HL-60/S4 treated with retinoic acid at 250 ng/mL for 4 days and 3 days (cell line): ENCODE results near the gene PACS2.
"Not testable (repeated sequence)": the region's sequence is repeated elsewhere in the genome, so short reads cannot be mapped to it uniquely, and the experiment has no call there.

ENCODE experiments used
- in situ Hi-C: fragments of 300-500 bp; cut with MboI; formaldehyde crosslinking; loops from 2 replicates; pipeline ENCODE4 v1.7.0; 2022; ENCODE audit warnings: low sequenced_read_pairs

PACS2 gene

DNA sequence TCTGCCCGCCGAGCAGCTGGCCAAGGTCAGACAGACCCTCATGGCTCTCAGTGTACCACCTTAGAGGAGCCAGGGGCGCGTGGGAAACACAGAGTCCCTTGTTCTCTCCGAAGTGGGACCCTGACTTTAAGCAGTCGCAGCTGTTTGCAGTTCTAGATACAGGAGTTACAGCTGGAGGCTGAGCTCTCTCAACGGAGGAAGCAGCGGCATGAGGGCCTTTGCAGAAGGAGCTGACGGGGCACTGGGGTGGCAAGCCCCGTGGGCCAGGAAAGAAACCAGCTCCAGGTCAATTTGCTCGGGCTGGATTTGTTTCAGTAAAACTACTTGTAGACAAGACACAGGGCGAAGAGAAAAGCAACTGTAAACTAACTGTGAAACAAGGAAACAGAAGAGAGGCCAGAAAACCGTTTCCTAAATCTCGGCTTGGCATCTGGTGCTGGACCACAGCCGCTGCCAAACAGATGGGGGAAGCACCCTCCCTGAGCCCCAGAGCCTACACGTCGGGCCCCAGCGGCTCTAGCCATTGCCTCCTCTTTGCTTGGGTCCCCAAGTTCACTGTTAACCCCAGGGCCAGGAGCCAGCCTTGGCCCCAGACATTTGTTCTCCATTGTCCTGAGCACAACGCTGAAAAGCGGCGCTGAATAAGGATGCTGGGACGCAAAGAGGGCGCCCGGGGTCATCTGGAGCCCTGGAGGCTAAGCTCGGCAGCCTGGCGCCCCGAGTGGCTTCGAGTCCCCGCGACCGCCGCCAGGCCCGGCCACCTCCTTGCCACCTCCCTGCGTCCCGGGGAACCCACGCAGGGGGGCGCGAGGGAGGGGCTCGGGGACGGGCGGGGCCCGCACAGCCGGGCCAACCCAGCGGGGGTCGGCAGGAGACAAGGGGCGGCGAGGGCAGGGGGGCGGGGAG is 914 bp upstream of the PACS2 start:
- in situ Hi-C loops = no loop called here

DNA sequence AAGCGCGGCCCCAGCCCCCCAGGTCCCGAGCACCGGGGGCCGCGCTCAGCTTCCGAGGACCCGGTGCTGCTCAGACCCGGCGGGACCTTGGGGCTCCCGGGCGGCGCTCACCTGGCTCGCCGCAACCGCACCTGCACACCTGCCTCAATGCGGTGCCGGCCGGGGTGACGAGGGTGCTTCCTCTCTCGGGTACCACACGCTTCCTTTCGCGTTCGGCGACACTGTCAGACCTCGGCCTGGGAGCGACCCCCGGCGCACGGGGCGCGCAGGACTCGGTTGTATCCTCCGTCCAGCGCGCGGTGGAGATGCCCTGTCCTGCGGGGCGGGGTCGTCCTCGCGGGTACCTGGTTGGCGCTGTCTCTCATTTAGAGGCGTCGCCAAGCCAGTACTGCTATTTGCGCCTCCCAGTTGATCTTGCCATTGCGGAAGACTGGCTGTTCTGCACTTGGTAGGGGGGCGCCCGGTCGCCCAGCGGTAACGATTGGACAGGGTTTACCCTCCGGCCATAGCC is 718 bp downstream of the PACS2 start:
- in situ Hi-C loops = no loop called here

DNA sequence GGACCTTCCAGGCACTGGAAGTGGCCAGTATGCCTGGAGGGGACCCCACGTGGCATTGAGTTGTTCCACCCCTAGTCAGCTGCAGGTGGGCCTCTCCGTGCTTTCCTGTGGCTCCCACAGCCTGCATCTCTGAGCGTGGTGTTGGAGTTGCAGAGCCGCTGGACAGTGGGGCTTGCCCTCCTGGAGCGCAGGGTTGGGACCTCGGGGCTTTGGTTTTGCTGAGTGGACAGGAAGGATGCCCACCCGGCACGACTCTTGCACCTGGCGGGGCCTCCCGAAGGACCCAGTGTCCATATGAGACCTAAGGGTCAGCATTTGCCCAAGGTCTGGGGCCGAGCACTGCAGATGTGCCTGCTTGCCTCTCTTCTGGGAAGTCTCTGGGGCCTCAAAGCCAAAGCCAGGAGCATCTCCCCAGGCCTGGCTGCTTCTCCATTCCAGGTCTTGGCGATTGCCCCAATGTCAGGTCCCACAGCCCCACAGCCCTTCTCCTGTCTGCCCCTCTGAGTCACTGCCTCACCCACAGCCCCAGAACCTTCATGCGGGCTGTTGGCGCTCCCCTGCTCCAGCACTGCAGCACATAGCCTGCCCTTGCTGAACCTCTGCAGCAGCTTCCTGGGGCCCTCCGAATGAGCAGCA is 1.5 kb downstream of the PACS2 start:
- in situ Hi-C loops = no loop called here

DNA sequence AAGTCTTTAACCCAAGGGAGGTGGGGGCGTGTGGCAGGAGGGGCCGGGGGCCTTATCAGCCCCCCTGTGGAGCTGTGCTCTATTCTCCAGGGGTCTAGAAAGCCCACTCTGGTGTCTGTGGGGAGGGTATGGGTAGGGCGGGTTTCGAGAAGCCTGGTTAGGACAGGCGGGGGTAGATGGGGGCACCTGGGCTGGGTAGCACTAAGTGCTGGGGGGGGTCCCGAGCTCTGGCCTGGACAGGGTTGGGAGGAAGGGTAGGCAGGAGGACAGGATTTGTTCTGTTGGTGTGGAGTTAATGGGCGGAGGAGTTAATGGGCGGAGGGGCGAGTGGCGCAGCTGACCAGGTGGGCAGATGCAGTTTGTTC is 2.0 kb downstream of the PACS2 start:
- in situ Hi-C loops = no loop called here

DNA sequence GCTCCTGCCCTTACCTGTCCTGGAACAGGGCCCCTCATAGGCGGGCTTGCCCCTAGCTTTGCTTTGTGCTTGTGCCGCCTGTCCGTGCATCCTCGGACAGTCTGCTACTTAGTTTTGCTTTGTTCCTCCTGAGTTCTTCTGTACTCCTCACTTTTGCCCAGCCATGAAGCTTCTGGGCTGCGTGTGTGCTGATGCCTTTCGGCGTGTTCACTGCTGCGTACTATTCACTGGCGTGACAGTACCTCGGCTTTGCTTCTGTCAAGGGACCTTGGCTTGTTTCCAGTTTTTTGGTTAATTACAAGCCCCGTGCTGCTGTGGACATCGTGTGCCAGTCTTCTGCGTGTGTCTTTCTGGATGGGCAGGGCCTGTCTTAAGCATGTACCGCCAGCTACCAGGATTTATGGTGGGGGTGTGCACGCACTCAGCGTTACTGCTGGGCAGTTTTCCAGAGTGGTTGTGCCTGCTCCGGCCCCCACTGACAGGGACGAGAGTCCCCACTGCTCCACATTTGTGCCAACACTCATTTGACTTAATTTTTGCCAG is 2.5 kb downstream of the PACS2 start:
- in situ Hi-C loops = no loop called here

DNA sequence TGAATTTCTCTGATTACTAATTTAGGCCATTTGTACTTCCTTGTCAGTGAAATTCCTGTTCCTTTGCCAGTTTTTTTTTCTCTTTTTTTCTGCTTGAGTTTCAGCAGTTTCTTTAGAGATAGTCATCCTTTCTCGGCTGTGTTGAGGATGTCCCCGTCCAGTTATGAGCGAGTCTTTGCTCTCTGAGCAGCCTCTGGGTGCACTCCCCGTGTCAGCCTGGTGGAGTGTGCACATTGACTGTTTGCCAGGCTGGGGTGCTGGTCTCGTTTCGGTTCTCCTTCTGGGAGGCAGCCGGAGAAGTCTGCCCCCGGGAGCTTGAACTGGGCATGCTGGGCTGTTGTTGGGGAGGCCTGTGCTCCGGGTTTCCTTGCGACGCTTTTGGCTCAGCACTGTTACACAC is 3.0 kb downstream of the PACS2 start:
- in situ Hi-C loops = no loop called here

DNA sequence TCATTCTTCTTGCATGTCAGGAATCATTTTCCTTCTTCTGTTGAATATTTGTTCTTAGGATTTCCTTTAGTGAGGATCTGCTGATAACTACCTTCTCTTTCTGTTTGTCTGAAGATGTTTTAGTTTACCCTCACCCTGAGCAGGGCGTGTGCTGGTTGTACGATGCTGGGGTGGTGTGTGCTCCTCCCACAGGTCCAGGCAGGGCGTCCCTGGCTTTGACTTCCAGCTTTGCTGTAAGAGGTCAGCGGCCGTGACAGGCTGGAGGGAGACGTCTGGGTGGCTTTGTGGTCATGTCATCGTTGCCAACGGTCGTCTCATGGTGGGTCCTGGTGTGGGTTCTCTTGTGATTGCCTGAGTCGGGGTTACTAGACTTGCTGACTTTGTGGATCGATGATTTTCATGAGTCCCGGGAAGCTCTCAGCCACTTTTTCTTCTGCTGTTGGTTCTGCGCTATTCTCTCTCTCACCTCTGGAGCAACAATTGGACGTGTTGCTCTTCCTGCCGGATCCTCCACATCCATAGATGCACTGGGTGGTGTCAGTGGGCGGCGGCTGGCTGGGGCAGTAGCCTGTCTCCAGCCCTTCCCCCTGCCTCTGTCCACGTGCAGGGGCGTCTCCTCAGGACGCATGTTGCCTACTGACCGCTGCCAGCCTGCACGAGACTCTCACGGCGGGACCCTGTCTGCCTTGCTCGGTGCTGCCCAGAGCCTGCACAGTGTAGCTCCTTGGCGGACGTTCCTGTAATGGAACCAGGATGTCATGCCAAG is 8.4 kb downstream of the PACS2 start:
- in situ Hi-C loops = no loop called here

DNA sequence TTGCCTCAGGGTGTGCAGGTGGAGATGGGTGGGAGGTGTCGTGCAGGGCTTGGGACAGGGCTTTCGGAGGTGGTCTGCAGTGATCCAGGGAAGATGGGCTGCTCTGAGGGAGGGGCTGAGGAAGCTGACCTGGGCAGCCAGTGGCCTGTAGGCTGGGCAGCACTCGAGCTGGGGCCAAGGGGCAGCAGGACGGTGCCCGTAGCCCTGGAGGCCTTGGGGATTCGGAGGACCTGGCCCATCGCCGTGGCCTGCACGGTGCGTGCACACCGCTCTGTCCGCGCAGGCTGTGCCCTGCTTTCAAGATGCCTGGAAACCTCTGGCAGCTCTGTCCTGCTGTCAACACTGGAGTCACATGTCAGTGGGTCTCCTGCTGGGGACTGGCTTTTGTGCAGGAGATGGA is 9.1 kb downstream of the PACS2 start:
- in situ Hi-C loops = no loop called here

DNA sequence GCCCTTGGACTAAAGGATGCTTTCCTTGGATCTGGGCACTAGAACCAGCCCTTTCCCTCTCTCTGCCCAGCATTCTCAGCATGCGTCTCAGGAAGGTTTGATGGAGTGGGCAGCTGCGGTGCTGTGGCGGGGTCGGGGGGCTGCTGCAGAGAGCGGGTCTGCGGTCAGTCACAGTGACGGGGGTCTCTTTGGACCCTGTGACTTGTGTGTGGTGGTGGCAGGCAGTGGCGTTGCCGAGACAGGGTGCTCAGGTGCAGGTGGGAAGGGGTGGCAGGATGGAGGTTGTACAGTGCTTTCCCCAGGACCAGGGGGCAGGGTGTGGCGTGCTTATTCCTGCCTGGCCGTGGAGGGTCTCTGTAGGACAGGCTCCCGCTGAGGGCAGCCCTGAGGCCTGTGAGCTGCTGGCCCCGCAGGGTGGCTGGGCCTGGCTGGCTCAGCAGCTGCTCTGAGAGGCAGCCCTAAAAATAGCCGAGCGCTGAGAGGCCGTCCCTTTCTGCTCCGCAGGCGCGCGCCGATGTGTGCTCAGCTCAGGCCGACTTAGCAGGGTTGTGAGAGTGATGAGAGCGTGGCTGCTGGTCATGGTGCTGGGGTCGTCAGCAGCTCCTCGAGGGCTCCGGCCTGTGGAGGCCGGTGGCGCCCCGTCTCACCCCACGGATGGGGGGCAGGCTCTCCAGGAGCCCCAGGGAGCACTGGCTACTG is 9.7 kb downstream of the PACS2 start:
- in situ Hi-C loops = no loop called here

DNA sequence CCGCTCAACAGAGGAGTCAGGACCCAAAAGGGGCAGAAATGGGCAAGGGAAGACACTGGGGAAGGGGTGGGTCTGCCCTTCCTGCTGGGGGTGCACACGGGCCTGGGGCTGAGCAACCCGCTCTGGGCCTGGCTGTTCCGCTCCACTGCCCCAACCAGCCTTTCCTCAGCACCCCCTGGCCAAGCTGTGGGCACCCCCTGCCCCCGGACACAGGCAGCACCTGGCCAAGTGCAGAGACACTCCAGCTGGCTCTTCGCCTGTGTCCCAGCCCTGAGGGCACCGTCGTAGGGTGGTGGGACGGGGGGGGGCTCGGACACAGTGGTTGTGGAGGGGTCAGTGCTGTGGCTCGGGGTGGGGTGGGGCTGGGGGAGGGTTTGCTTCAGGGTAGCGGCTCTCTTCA is 10.3 kb downstream of the PACS2 start:
- in situ Hi-C loops = no loop called here

DNA sequence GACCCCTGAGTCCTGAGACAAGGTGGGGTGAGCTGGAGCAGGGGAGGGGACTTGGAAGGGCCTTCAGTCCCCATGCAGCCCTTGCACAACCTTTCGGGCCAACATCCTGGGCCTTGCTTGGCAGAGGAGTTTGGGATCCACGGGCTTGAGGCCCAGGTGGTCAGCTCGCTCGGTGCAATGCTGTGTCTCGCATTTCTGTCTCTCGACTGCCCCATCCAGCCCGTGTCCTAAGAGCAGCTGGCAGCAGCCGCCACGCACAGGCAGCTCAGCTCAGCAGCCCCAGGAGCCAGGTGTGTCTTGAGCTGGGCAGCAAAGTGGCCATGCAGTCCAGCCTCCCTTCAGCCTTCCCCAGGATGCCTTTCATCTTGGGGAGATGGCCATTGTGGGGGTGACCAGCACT is 10.8 kb downstream of the PACS2 start:
- in situ Hi-C loops = no loop called here

DNA sequence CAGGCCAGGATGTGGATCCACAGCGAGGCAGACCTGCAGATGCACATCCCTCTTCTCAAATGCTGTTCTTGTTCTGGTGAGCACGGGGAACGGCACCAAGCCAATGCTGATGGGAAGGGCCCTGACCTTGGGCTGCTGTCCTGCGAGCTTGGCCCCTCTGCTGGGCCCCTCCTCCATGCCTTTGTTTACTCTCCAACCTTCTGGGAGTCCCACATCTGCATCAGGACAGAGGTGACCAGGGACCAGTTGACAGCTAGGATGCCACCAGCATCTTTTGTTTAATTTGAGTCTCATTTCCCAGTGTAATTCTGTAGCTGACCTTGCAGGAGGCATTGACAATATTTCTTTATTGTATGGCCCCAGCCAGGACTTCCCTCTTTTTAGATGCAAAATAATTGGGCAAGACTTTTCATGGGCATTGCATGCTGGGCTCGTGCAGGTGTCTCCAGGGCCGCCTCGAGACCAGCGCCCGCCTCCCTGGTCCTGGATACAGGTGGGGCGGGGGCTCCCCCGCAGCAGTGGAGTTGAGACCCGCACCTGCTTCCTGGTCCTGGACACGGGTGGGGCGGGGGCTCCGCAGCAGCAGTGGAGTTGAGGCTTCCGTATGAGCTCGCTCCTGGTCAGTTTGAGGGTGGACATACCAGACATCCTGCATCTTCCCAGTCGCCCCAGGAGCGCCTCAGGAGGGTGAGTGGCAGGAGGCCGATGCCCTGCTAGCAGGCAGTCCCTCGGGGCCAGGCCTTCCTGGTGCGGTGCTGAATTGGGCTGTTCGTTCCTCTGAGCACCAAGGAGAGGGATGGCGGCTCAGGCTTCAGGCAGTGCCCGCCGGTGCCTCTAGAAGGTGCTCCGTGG is 11.4 kb downstream of the PACS2 start:
- in situ Hi-C loops = no loop called here

DNA sequence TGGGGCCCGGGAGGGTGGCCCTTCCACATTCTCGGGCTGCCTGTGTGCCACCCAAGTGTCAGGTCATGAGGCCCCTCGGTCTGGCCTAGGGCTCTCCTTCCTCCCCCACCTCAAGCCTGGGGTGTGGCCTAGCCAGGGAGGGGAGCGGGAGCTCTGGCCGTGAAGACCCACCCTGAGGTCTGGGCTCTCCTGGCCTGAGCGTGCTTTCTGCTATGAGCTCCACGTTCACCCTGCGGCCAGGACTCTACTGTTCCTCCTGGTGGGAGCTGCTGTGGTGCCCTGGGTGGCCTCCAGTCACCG is 12.0 kb downstream of the PACS2 start:
- in situ Hi-C loops = no loop called here

DNA sequence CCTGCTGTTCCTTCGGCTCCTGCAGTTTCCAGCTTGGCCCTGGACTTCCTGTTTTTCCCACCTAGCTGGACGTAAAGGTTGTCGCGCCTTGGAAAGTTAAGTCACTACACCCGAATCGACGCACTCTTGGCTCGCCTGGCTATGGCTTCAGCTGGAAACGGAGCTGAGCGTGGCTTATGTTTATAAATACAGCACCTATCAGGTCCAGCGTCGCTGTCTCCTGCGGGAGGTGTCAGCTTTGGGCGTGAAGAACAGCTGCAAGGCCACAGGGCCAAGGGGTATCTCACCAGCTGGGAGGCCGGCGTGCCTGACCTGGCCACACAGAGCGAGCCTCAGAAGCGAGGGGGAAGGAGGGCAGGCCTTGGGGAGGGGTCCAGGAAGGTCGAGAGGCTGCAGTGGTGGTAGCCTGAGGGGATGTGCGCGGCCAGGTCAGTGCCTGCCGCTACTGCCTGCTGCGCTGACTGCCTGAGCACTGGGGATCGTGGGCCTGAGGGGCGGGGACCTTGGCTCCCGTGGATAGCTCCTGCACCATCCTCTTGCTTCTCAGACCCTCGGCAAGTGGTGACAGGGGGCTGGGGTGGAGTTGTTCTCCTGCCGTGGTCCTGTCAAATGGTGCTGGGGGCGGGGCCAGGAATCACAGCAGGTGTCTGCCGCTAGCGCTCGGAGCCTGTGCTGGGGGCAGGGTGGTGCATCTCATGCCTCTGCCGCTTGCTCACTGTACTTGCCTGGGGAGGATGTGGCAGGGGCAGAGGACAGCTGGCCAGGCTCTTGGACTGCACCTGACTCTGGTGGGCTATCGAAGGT is 12.5 kb downstream of the PACS2 start:
- in situ Hi-C loops = no loop called here

DNA sequence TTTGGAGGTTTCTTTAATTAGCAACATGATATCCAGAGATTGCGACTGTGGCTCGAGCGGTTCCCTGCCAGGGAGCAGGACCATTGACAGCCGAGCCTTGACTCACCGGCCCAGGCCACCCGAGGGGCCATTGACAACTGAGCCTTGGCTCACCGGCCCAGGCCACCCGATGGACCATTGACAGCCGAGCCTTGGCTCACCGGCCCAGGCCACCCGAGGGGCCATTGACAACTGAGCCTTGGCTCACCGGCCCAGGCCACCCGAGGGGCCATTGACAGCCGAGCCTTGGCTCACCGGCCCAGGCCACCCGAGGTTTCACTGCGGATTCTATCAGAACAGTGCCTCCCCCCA is 13.1 kb downstream of the PACS2 start:
- in situ Hi-C loops = not testable (repeated sequence)

DNA sequence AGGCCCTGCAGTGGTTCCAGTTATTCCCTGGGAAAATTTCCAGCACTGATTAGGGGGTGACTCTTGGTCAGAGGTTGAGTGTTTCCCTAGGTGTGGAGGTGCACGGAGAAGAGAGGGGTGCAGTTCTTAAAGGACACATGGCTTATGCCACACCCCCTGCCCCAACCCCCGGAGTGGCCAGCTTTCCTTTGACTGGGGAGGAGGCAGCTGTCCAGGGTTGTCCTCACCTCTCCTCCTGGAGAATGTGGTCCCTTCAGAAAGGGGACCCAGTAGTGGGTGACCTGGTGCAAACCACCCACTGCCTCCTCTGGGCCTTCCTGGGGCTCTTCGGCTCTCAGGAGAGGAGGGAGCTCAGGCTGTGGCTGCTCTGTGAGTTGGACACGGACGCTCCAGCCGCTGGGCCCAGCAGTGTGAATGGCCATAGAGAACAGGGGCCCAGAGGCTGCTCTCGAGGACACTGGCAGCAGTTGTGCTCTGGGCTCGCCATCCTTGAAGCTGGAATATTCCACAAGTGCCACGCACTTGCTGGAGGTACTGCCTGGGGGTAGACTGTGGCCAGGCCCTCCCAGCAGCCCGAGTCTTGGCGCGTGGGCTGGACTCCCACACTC is 13.6 kb downstream of the PACS2 start:
- in situ Hi-C loops = no loop called here

DNA sequence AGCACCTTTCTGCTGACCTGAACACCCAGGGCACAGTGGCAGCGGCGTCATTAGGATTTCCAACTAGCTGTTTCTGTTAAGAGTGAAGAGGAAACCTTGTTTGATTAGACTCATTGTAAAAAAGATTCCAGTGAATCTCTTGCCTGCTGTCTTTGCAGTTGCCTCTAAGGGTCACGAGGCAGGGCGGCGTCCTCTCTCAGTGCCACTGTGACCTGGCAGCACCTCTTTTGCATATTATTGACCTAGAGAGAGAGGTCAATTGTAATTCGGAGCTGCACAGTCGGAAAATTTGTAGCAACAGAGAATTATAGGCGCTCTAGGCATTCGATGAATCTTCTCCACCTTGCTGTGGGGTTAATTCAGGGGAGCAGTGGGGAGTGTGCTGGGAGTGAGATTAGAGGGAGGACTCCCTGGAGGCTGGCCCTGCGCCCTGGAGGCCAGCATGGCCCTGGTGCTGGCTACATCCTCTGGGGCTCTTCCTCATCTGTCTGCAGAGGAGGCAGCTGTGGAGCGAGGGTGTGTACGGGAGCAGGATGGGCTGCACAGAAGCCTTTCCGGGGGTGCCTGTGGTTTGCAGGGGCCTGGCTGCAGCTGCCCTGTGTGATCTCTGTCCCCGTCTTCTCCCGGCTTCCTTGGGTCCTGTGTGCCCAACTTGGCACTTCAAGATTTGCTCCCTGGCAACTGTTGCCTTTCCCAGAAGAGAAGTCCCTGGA is 14.3 kb downstream of the PACS2 start:
- in situ Hi-C loops = no loop called here

DNA sequence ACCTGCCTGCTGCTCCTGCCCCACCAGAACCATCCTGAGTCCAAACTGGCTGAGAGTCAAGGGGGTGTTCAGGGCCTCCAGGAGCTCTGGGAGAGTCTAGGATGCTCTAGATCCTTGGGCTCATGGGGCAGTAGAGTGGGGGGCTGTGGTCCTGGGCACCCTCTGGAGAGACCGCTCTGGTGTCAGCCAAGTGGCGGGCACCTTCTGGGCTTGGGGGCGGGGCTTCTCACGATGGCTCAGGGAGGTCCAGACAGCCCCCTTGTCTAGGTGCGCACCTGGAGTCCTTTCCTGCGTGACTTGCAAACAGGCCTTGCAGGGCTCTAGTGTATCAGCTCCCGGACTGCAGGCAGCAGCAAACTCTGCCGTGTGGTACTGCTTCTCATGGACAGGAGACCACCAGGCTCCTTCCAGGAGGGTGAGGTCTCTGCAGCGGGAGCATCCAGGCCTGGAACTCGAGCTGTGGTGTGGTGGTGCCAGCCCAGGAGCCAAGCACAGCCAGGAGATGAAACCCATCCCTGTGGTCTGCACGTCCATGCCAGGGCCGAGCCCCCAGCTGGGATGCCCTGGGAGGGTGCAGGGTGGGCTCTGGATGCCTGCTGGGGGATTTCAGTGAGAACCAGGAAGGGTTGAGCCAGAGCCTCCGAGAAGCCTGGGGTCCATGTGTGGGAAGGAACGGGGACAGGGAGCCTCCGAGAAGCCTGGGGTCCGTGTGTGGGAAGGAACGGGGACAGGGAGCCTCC is 15.0 kb downstream of the PACS2 start:
- in situ Hi-C loops = no loop called here
